SK-N-SH (cell line): ENCODE measurements around the gene SYPL2. TPM values are rescaled to one million over a fixed set of nuclear protein-coding genes. Genes with fewer than 3 reads are reported as not detected.

Source experiments
- CTCF ChIA-PET: fragments of 300-600, 350-600 bp; formaldehyde crosslinking; extraction: SDS; loops from one replicate; lab custom pipeline; 2021; lab: Yijun Ruan, JAX
- POLR2A ChIA-PET: fragments of 350-600 bp; sonication (Branson Sonifier 250); formaldehyde crosslinking; extraction: SDS; loops from one replicate; lab custom pipeline; 2020; ENCODE audit warnings: antibody characterized with exemption, inconsistent platforms; lab: Yijun Ruan, JAX
- DNase-seq: peaks from one replicate; pipeline ENCODE4 v3.0.0; 2012
- H2AFZ ChIP-seq: fragments of 200-600 bp; sonication (generic); 2 replicates; pipeline ENCODE4 v1.8.1; 2016; ENCODE audit warnings: antibody characterized with exemption, mild to moderate bottlenecking, low read depth
- H3F3A ChIP-seq: fragments of 200-600 bp; sonication (generic); replicated peaks from 2 replicates; pipeline ENCODE3; 2016; ENCODE audit warnings: antibody characterized with exemption, mild to moderate bottlenecking; ENCODE audit not compliant: insufficient read depth
- H3K27ac ChIP-seq, 2 experiments: fragments of 200-500 bp in 1 of 2; fragments of 200-600 bp in 1 of 2; sonication (Bioruptor generic) in 1 of 2; sonication (generic), shearing (Covaris generic) in 1 of 2; 2 replicates each; pipeline versions ENCODE4 v1.5.1 to v1.6.1; 2014 to 2016; ENCODE audit warnings: low read depth in 2 of 2, inconsistent platforms in 1 of 2, low read length in 1 of 2, mild to moderate bottlenecking in 1 of 2, mixed read lengths in 1 of 2
- H3K27me3 ChIP-seq: fragments of 200-600 bp; sonication (generic), shearing (Covaris generic); 2 replicates; pipeline ENCODE4 v1.6.1; 2016; ENCODE audit warnings: mixed run types; ENCODE audit not compliant: insufficient read depth
- H3K36me3 ChIP-seq, 2 experiments: fragments of 200-500 bp in 1 of 2; fragments of 200-600 bp in 1 of 2; sonication (Bioruptor generic) in 1 of 2; sonication (generic) in 1 of 2; replicated peaks in 1 of 2; 2 replicates each; pipeline versions ENCODE3 to v1.5.1; 2014 to 2016; ENCODE audit warnings: low read length in 1 of 2, mild to moderate bottlenecking in 1 of 2; ENCODE audit not compliant: insufficient read depth in 2 of 2, control insufficient read depth in 1 of 2
- H3K4me1 ChIP-seq, 2 experiments: fragments of 200-500 bp in 1 of 2; fragments of 200-600 bp in 1 of 2; sonication (Bioruptor generic) in 1 of 2; sonication (generic), shearing (Covaris generic) in 1 of 2; 2 replicates each; pipeline versions ENCODE4 v1.5.1 to v1.6.1; 2014 to 2016; ENCODE audit warnings: low read depth in 1 of 2, low read length in 1 of 2, mixed run types in 1 of 2; ENCODE audit not compliant: insufficient read depth in 2 of 2, control insufficient read depth in 1 of 2
- H3K4me2 ChIP-seq: fragments of 200-600 bp; sonication (generic), shearing (Covaris generic); 2 replicates; pipeline ENCODE4 v1.6.1; 2017; ENCODE audit warnings: mixed run types
- H3K4me3 ChIP-seq, 2 experiments: fragments of 200-500 bp in 1 of 2; fragments of 200-600 bp in 1 of 2; sonication (Bioruptor generic) in 1 of 2; sonication (generic), shearing (Covaris generic) in 1 of 2; 2 replicates each; pipeline versions ENCODE4 v1.5.1 to v1.8.1; 2014 to 2016; ENCODE audit warnings: low read depth in 2 of 2, inconsistent platforms in 1 of 2, low read length in 1 of 2, mild to moderate bottlenecking in 1 of 2, mixed read lengths in 1 of 2, moderate library complexity in 1 of 2
- H3K79me2 ChIP-seq: fragments of 200-600 bp; sonication (generic); 2 replicates; pipeline ENCODE4 v1.8.1; 2017; ENCODE audit warnings: mild to moderate bottlenecking; ENCODE audit not compliant: insufficient read depth
- H3K9ac ChIP-seq: fragments of 200-600 bp; sonication (generic); 2 replicates; pipeline ENCODE4 v1.6.1; 2017; ENCODE audit warnings: mixed run types
- H3K9me2 ChIP-seq: fragments of 200-600 bp; sonication (generic); 2 replicates; pipeline ENCODE4 v1.6.1; 2017; ENCODE audit warnings: mixed run types
- H3K9me3 ChIP-seq: fragments of 200-600 bp; sonication (generic); 2 replicates; pipeline ENCODE4 v1.6.1; 2017; ENCODE audit warnings: mixed run types, mild to moderate bottlenecking, moderate library complexity
- H4K20me1 ChIP-seq: fragments of 200-600 bp; sonication (generic); 2 replicates; pipeline ENCODE4 v1.6.1; 2017; ENCODE audit warnings: mild to moderate bottlenecking, mixed run types; ENCODE audit not compliant: insufficient read depth
- CHD2 ChIP-seq: fragments of 150-350 bp; IDR thresholded peaks from 2 replicates; pipeline ENCODE4 v1.6.1; 2018; ENCODE audit warnings: low read length; ENCODE audit not compliant: partially characterized antibody
- EZH2phosphoT487 ChIP-seq: fragments of 200-600 bp; sonication (generic); IDR thresholded peaks from 2 replicates; pipeline ENCODE4 v1.6.1; 2017; ENCODE audit warnings: low read depth, mixed run types, mild to moderate bottlenecking, antibody characterized with exemption, moderate library complexity, borderline replicate concordance
- FOXM1 ChIP-seq: IDR thresholded peaks from 2 replicates; pipeline ENCODE4 v1.4.0; 2012; ENCODE audit warnings: low read depth, mild to moderate bottlenecking
- JUND ChIP-seq: IDR thresholded peaks from 2 replicates; pipeline ENCODE4 v1.4.0; 2012
- MXI1 ChIP-seq: IDR thresholded peaks from 2 replicates; pipeline ENCODE4 v1.6.1; 2012; ENCODE audit warnings: mild to moderate bottlenecking, low read depth, low read length, improper control_type of control experiment
- PBX3 ChIP-seq: IDR thresholded peaks from 2 replicates; pipeline ENCODE4; 2012
- POLR2AphosphoS5 ChIP-seq: IDR thresholded peaks from 2 replicates; pipeline ENCODE4 v1.6.1; 2012; ENCODE audit warnings: low read depth, low read length
- RFX5 ChIP-seq: IDR thresholded peaks from 2 replicates; pipeline ENCODE4 v1.6.1; 2012; ENCODE audit warnings: mild to moderate bottlenecking, improper control_type of control experiment, low read length
- WGBS: methylation state at CpG from one replicate; pipeline ENCODE4 v1.1.6; 2017; ENCODE audit warnings: low lambda C conversion rate; 5-methylcytosine and 5-hydroxymethylcytosine counted together
- polyA plus RNA-seq, 3 experiments: library from polyadenylated mRNA; depleted of rRNA; stranded (reverse); fragments of >200 nt; gene quantifications; 2 replicates each; pipeline ENCODE4 v1.2.3, GENCODE V29; 2012

The SYPL2 gene
- polyA plus RNA-seq, 1 of the 3 experiments (the other 2 are of a cell fraction) = 0.03 TPM

- Histone ChIP-seq H3K4me2 (no peak overlapping the region), H2AFZ (no peak overlapping the region), H3K4me1 (peaks cover 0 to 11% of the 10 kb centered on the region in 2 experiments; a peak in 2 of 4 replicates), H3K9ac (no peak overlapping the region)
- TF ChIP-seq JUND (no peak), FOXM1 (no peak), MXI1 (no peak), PBX3 (no peak), CHD2 (no peak)
- TF ChIP-seq, all 33 proteins: peak for 0
- ChIA-PET CTCF (interaction anchor here (0.8 to 40.2 kb wide), 29 partner anchors 8 to 744 kb away, joined by 3 to 1710 read pairs (median 4); partner anchors contain the start of genes AHCYL1, AMIGO1, GNAI3 and GPR61), POLR2A (interaction anchor here (1.0 to 1.1 kb wide), 2 partner anchors 40 to 41 kb away, joined by 3 to 5 read pairs; no protein-coding TSS in a partner anchor)
- H3K79me2 ChIP-seq = peaks cover 16% of the 10 kb centered on the region
- no peaks in the 10 kb centered on the region for H3K9me2 ChIP-seq
- H3F3A ChIP-seq = no peaks in the 10 kb centered on the region
- H3K36me3 ChIP-seq = peaks cover 0 to 16% of the 10 kb centered on the region in 2 experiments
- no peaks in the 10 kb centered on the region for H3K27me3 ChIP-seq
- H4K20me1 ChIP-seq = no peaks in the 10 kb centered on the region
- H3K27ac ChIP-seq = no peak overlapping the region
- H3K4me3 ChIP-seq = no peak overlapping the region
- no peak for DNase-seq
- 90% methylated on average over 6 of the region's 11 CpGs for WGBS
- H3K9me3 ChIP-seq = no peaks in the 10 kb centered on the region
Observed at GRCh38 chr1:109490934-109491302, 24.6 kb downstream of the SYPL2 start.

GRCh38 chr1:109491372-109491771 lies 25.0 kb downstream of the SYPL2 start:
- H4K20me1 ChIP-seq = no peaks in the 10 kb centered on the region
- TF ChIP-seq PBX3 (no peak), EZH2phosphoT487 (no peak), RFX5 (no peak), POLR2AphosphoS5 (no peak), MXI1 (no peak)
- TF ChIP-seq, all 33 proteins: peak for 0
- H3K9me3 ChIP-seq = no peaks in the 10 kb centered on the region
- peaks cover 19% of the 10 kb centered on the region for H3K79me2 ChIP-seq
- H3K27me3 ChIP-seq = no peaks in the 10 kb centered on the region
- no peak for DNase-seq
- H3K9ac ChIP-seq = no peak overlapping the region
- H3K9me2 ChIP-seq = no peaks in the 10 kb centered on the region
- no peak overlapping the region for H2AFZ ChIP-seq
- H3K27ac ChIP-seq = no peak overlapping the region
- peaks cover 0 to 11% of the 10 kb centered on the region in 2 experiments; a peak in 2 of 4 replicates for H3K4me1 ChIP-seq
- ChIA-PET POLR2A (interaction anchor here (1.0 to 1.6 kb wide), 3 partner anchors 39 to 42 kb away, joined by 3 to 7 read pairs (median 5); no protein-coding TSS in a partner anchor), CTCF (interaction anchor here (0.8 to 40.2 kb wide), 26 partner anchors 9 to 743 kb away, joined by 3 to 1710 read pairs (median 4); partner anchors contain the start of genes AMIGO1, GNAI3 and GPR61)
- H3F3A ChIP-seq = no peaks in the 10 kb centered on the region
- WGBS = no CpG with 5 or more reads among the region's 8 CpGs
- H3K36me3 ChIP-seq = peaks cover under 1 to 19% of the 10 kb centered on the region in 2 experiments
- H3K4me3 ChIP-seq = no peak overlapping the region
- H3K4me2 ChIP-seq = no peak overlapping the region
